Measurements from ENCODE around the gene MX2. TPM values are rescaled to one million over a fixed set of nuclear protein-coding genes. Genes with fewer than 3 reads are reported as not detected.

The MX2 gene
- total and polyA plus RNA-seq, 9 of the 15 experiments (the other 6 are each of a cell fraction or from before 2014, with no cell fraction given) = 0.10 to 0.95 (median 0.47) TPM; not detected in 1

- Histone ChIP-seq H3K4me1 (replicated peaks in 1 of 2; ENCODE audit: control insufficient read depth in 2 of 2, insufficient read depth in 2 of 2, low read length in 2 of 2) (no peaks in the 10 kb centered on the region), H3K4me3 (no peak overlapping the region), H3K27ac (ENCODE audit: extremely low read depth, low read depth, low read length) (no peak overlapping the region), H2AFZ (ENCODE audit: low read depth, low read length) (no peak overlapping the region), H3K27me3 (ENCODE audit: control insufficient read depth in 2 of 2, insufficient read depth in 2 of 2, low read length in 2 of 2) (peaks cover 0 to 10% of the 10 kb centered on the region in 2 experiments; a peak in 1 of 5 replicates), H3K9me1 (ENCODE audit: control insufficient read depth, insufficient read depth, low read length) (no peaks in the 10 kb centered on the region), H3K9me3 (replicated peaks; ENCODE audit: control insufficient read depth, insufficient read depth, low read depth, low read length) (no peaks in the 10 kb centered on the region), H3K36me3 (ENCODE audit: control insufficient read depth, insufficient read depth, low read length) (no peaks in the 10 kb centered on the region), H3K79me2 (ENCODE audit: control insufficient read depth, insufficient read depth, low read length) (no peaks in the 10 kb centered on the region), H3K4me2 (ENCODE audit: insufficient read depth, low read length) (no peak overlapping the region), H3K9ac (ENCODE audit: insufficient read depth in 1 of 2, low read depth in 2 of 2, low read length in 2 of 2) (no peak overlapping the region), H4K20me1 (replicated peaks; ENCODE audit: control insufficient read depth, insufficient read depth, low read length) (no peaks in the 10 kb centered on the region)
- intact Hi-C loops (cut with micrococcal nuclease) = no loop called here
- FAIRE-seq (no peak), DNase-seq (ENCODE audit: extremely low read depth in 1 of 4, low spot score in 3 of 4) (no peak), ATAC-seq (no peak)
- no peak for TF ChIP-seq NFXL1 (CRISPR knock-in tag; IDR thresholded peaks at IDR 0.05)
- no TSS peak for BruUV-seq (replicated peaks)
- ChIA-PET POLR2A (no interaction called here), CTCF (ENCODE audit: low intra/inter-chr PET ratio) (no interaction called here)
- in situ Hi-C loops (cut with MboI) = no loop called here
- whole genome bisulfite sequencing (ENCODE audit: insufficient coverage, low coverage, missing lambda C conversion rate) = under 1% methylated on average over 13 of the region's 13 CpGs
These were observed 15.7 kb upstream of the MX2 start for GRCh38 chr21:41345934-41346685.

GRCh38 chr21:41346758-41347157 lies 15.1 kb upstream of the MX2 start:
- intact Hi-C loops (cut with micrococcal nuclease) = no loop called here
- in situ Hi-C loops (cut with MboI) = no loop called here
- Histone ChIP-seq H3K36me3 (ENCODE audit: control insufficient read depth, insufficient read depth, low read length) (no peaks in the 10 kb centered on the region), H3K27ac (ENCODE audit: extremely low read depth, low read depth, low read length) (no peak overlapping the region), H3K79me2 (ENCODE audit: control insufficient read depth, insufficient read depth, low read length) (no peaks in the 10 kb centered on the region), H3K27me3 (ENCODE audit: control insufficient read depth in 2 of 2, insufficient read depth in 2 of 2, low read length in 2 of 2) (peaks cover 0 to 10% of the 10 kb centered on the region in 2 experiments; a peak in 1 of 5 replicates), H3K9me1 (ENCODE audit: control insufficient read depth, insufficient read depth, low read length) (no peaks in the 10 kb centered on the region), H2AFZ (ENCODE audit: low read depth, low read length) (no peak overlapping the region), H3K4me3 (no peak overlapping the region), H3K4me2 (ENCODE audit: insufficient read depth, low read length) (no peak overlapping the region), H3K9me3 (replicated peaks; ENCODE audit: control insufficient read depth, insufficient read depth, low read depth, low read length) (no peaks in the 10 kb centered on the region), H3K9ac (ENCODE audit: insufficient read depth in 1 of 2, low read depth in 2 of 2, low read length in 2 of 2) (no peak overlapping the region), H4K20me1 (replicated peaks; ENCODE audit: control insufficient read depth, insufficient read depth, low read length) (no peaks in the 10 kb centered on the region), H3K4me1 (replicated peaks in 1 of 2; ENCODE audit: control insufficient read depth in 2 of 2, insufficient read depth in 2 of 2, low read length in 2 of 2) (no peaks in the 10 kb centered on the region)
- DNase-seq (ENCODE audit: extremely low read depth in 1 of 4, low spot score in 3 of 4) = no peak
- FAIRE-seq = no peak
- ChIA-PET POLR2A (no interaction called here), CTCF (ENCODE audit: low intra/inter-chr PET ratio) (no interaction called here)
- ATAC-seq = no peak
- WGBS (ENCODE audit: insufficient coverage, low coverage, missing lambda C conversion rate) = under 1% methylated on average over 8 of the region's 8 CpGs
- BruUV-seq (replicated peaks) = no TSS peak
- TF ChIP-seq ELF1 (tag; IDR thresholded peaks at IDR 0.05) = no peak
- no peak for TF ChIP-seq PTBP1 (IDR thresholded peaks at IDR 0.05; ENCODE audit: low read depth, low read length)
- TF ChIP-seq SMARCE1 (IDR thresholded peaks at IDR 0.05) = no peak
- TF ChIP-seq ZNF584 (CRISPR knock-in tag; IDR thresholded peaks at IDR 0.05; ENCODE audit: low read depth) = no peak
- no peak for TF ChIP-seq OTX1 (CRISPR knock-in tag; IDR thresholded peaks at IDR 0.05)
- no peak for TF ChIP-seq POLR2AphosphoS5 (IDR thresholded peaks at IDR 0.05; ENCODE audit: control insufficient read depth, insufficient read depth, low read depth, low read length)
- TF ChIP-seq, protein P1, sequence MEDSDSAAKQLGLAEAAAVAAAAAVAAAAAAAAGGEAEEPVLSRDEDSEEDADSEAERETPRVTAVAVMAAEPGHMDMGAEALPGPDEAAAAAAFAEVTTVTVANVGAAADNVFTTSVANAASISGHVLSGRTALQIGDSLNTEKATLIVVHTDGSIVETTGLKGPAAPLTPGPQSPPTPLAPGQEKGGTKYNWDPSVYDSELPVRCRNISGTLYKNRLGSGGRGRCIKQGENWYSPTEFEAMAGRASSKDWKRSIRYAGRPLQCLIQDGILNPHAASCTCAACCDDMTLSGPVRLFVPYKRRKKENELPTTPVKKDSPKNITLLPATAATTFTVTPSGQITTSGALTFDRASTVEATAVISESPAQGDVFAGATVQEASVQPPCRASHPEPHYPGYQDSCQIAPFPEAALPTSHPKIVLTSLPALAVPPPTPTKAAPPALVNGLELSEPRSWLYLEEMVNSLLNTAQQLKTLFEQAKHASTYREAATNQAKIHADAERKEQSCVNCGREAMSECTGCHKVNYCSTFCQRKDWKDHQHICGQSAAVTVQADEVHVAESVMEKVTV (CRISPR knock-in tag; IDR thresholded peaks at IDR 0.05) = no peak
- no peak for TF ChIP-seq ZNF134 (CRISPR knock-in tag; conservative IDR thresholded peaks at IDR 0.05)
- TF ChIP-seq SREBF2 (CRISPR knock-in tag; IDR thresholded peaks at IDR 0.05) = no peak
- no peak for TF ChIP-seq THRB (CRISPR knock-in tag; conservative IDR thresholded peaks at IDR 0.05)

Data from K562 (cell line).